Fibroblast of the conjunctiva (primary cell): ENCODE results near the gene TMEM167B.
A peak's percentile ranks its signal among the peaks of the same experiment; 100 is the strongest.

ENCODE experiments used
- DNase-seq: peaks from one replicate; pipeline ENCODE4 v3.0.0-alpha.2; 2010; ENCODE audit warnings: low read depth

TMEM167B gene

DNA sequence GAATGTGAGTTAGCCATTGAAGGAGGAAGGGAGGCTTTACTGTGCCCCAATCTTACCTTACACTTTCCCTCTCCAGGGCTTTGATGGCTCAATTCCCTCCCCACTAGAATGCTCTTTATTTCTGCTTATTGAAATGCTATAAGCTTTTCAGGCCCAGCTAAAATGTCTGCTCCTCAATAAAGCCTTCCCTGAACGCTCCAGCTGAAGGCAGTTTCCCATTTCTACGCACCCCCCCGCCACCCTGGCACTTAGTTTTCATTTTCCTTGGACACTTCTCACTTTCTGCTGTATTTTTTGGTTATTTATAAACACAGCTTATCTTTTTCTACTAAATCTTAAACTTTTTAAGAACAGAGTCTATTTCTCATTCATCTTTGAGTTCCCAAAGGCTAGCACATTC lies 7.1 kb upstream of the TMEM167B start:
- DNase-seq, result no peak

DNA sequence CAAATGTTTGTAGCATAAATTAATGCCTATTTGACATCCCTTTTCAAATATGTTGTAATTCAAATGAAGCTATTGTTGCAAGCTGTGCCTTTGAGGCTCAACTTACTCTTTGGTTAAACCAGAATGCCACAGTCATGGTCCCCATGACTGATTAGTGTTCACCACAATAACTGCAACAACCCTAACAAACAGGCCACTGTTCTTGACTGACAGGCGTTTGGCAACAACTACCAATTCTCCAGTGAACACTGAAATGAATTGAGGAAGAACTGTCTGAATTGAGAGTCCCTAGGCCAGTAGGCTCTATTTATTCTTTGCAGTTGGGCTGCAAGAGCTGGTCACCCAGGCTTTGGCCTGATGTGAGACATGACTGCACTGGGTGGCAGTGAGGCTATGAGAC lies 6.6 kb upstream of the TMEM167B start:
- no peak for DNase-seq

DNA sequence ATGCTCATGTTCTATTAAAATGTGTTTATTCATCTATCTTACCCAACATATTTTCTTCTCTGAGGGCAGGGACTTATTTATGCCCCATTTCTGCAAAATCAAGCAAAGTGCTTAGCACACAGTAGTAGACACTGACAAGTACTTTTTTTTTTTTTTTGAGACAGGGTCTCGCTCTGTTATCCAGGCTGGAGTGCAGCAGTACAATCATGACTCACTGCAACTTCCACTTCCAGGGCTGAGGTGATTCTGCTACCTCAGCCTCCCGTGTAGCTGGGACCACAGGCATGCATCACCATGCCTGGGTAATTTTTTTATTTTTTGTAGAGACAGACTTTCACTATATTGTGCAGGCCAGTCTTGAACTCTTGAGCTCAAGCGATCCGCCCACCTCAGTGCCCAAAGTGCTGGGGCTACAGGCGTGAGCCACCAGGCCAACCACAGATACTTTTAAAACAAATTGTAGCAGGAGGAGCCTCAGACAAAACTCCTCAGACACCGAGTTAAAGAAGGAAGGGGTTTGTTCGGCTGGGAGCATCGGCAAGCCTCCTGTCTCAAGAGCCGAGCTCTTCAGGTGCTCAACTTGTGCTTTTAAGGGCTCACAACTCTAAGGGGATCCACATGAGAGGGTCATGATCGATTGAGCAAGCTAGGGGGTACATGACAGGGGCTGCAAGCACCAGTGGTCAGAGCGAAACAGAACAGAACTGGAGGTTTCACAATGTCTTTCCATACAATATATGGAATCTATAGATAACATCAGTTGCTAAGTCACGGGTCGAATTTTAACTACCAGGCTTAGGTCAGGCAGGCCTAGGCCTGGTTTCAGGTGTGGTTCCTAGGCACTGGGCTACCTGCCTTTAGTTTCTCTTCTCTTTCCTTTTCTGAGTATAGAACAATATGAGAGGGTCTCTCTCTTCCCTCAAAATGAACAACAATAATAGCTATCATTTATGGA lies 5.7 kb upstream of the TMEM167B start:
- no peak for DNase-seq

DNA sequence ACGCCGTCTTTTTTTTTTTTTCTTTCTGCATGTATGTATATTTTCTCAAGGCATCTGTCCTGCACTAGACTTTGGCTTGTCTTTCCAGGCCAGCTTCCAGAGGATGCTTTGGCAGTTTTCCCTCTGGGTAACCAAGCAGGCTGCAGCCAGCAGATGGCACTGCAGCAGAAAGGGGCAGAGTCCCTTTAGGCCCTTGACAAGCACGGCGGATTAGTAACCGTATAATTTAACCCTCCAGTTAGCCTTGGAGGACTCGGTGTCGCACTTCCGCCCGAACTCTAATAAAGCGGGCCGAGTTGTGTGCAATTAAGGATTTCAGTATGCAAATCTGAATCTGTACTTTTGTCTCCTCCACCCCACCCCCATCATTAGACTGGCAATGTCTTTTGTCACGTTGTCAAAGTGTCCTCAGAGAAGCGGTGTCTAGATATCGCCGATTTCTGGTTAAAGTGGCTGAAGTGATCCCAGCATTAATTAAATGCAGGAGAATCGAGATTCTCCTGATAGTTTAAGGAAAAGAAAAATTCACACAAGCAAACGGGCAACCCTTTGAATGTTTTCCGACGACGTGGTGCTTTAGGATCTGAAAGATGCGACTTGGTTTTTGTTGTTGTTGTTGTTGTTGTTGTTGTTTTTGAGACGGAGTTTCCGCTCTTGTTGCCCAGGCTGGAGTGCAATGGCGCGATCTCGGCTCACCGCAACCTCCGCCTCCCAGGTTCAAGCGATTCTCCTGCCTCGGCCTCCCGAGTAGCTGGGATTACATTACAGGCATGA lies 1.1 kb upstream of the TMEM167B start:
- DNase-seq, result peak; percentile 58

GRCh38 chr1:109091078-109091838 lies 694 bp downstream of the TMEM167B start:
- no peak for DNase-seq

GRCh38 chr1:109091839-109092193 lies 1.3 kb downstream of the TMEM167B start:
- no peak for DNase-seq

- DNase-seq, result no peak
Observed at GRCh38 chr1:109094377-109094803, 3.8 kb downstream of the TMEM167B start.

DNA sequence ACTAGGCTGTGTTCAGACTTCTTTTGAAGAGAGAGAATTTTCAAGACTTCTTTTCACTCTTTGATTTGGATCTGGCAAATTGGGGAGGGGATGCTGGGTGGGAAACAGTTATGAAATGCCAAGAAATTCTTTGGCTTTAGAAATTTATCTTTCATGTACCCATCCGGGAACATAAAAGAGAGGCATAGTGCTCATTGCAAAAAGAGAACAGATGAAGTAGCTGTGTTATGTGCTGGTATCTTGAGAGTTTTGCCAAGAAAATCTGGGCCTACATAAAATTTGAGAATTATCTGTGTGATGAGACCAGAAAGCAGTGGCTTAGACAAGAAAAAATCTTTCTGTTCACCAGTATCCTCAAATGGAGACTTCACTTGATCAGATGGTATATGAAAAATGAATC lies 4.3 kb downstream of the TMEM167B start:
- no peak for DNase-seq

DNA sequence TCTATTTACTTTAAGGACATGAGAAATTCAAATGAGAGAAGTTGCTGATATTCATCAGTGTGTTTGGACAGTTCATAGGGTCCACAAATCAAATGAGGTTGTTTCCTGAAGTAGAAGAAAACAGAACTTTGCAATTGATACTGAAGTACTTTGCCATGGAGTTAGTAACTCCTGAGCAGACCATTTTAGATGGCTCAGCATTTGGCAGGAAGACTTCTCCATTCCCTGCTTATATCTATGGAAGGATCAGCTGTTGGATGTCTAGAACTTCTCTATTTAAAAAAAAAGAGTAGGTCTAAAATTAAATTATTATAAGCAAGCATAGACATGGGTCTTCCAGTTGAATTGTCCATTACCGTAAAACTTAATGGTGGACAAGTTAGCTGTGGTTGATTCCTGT lies 5.1 kb downstream of the TMEM167B start:
- no peak for DNase-seq

GRCh38 chr1:109096120-109096519 lies 5.6 kb downstream of the TMEM167B start:
- no peak for DNase-seq

DNA sequence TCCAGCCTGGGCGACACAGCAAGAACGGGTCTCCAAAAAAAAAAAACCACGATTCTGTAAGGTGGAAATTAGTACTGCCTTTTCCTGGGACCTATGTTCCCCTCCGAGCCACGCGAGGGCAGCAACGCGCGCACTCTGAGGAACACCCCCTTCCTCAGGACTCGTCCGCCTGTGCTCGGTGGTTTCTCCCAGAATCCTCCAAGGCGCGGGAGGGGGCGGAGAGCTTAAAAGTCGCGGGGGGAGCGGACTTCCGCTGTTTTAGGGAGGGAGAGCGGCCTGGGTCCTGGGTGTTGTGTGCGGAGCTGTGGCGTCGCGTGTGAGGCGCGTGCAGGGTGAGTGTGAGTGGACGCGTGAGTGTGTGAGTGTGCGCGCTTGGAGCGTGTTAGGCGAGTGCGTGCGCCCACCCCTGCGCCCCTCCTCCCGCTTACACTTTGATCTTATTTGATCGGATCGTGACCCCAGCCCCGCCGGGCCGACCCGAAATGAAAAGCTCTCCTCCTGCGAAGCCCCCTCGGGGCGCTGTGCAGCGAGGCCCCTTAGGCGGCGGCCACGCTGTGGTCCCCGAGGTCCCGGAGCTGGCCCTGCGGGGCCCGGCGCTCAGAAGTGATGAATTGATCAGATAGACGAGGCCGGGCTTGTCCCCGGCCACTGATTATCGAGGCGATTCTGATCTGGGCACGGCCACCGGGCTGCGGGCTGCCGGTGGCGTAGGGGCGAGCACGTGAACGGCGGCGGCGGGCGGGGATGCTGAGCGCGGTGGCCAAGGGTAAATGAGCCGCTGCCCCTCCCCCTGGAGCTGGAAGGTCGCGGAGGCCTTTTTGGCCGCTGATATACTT lies 9.6 kb downstream of the TMEM167B start:
- peak; percentile 94 for DNase-seq

DNA sequence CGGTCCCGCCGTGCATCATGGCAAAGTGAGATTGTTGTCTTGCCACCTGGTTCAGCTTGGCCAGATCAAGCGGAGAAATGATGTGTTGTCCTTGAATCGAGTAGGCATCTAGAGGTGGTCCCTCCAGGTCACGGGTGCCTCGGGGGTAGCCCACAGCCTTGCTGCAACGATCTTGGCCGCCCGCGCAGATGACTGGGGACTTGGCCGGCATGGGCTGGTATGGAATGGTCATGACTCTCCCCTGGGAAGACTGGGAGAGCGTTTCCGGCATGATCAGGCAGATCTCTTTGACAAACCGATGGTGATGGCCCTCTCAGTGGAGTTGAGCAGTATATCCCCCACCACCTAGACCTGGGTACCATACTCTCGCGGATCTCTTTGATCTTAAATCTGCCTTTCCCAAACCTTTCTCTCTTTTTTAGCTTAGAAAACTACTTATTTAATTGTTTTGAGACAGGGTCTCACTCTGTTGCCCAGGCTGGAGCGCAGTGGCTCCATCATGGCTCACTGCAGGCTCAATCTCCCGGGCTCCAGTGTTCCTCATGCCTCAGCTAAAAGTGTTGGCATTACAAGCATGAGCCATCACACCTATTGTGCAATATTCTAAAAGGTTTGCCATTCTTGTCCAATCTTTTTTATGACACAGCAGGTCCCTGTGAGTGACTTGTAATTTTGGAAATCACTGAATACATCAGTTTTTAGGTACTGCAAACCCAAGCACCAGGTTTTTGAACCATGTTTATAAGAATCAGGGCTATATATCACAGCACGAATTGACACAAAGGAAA lies 14.0 kb downstream of the TMEM167B start:
- no peak for DNase-seq

GRCh38 chr1:109105881-109106280 lies 15.3 kb downstream of the TMEM167B start:
- no peak for DNase-seq

GRCh38 chr1:109107785-109108184 lies 17.2 kb downstream of the TMEM167B start:
- no peak for DNase-seq

- DNase-seq, result no peak
Observed at GRCh38 chr1:109109906-109110305, 19.3 kb downstream of the TMEM167B start.

GRCh38 chr1:109111386-109112055 lies 21.0 kb downstream of the TMEM167B start:
- DNase-seq, result no peak

GRCh38 chr1:109112056-109112651 lies 21.6 kb downstream of the TMEM167B start:
- no peak for DNase-seq

- peak; percentile 79 for DNase-seq
Observed at GRCh38 chr1:109112652-109113285, 22.2 kb downstream of the TMEM167B start.
